ENCODE measurements around the gene ARID1A.

ARID1A gene

GRCh38 chr1:26774462-26774861 lies 78.6 kb downstream of the ARID1A start:
- no peak for DNase-seq (ENCODE audit: low read depth)
- no peak overlapping the region for H3K4me3 ChIP-seq (ENCODE audit: low read depth, low read length)
- no peak for TF ChIP-seq MYC (IDR thresholded peaks at IDR 0.05; ENCODE audit: low read depth, low read length)
- no peak for TF ChIP-seq CTCF (IDR thresholded peaks at IDR 0.05; ENCODE audit: low read depth, low read length)
- no peak for TF ChIP-seq POLR2A (IDR thresholded peaks at IDR 0.05; ENCODE audit: extremely low read depth, insufficient read length)
- TF ChIP-seq, protein P1, sequence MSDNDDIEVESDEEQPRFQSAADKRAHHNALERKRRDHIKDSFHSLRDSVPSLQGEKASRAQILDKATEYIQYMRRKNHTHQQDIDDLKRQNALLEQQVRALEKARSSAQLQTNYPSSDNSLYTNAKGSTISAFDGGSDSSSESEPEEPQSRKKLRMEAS (IDR thresholded peaks at IDR 0.05; ENCODE audit: low read depth, low read length), result no peak

DNA sequence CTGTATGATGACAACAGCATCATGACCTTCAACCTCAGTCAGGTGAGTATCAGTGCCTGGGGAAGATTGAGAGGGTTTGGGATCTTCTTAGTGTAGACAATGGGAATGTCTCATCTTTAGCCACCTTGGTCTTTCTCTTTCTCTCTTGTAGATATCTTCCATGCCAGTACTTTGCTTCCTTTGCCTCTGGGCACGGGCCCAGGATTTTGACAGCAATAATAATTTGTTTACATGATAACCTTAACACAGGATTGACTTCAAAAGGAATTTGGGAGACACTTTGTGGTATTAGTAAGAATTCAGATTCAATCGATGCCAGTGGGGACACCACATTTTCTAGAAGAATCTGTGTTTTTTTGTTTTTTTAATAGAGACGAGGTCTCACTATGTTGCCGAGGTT lies 79.9 kb downstream of the ARID1A start:
- TF ChIP-seq MYC (IDR thresholded peaks at IDR 0.05; ENCODE audit: low read depth, low read length) (no peak), POLR2A (IDR thresholded peaks at IDR 0.05; ENCODE audit: extremely low read depth, insufficient read length) (no peak), CTCF (IDR thresholded peaks at IDR 0.05; ENCODE audit: low read depth, low read length) (no peak)
- TF ChIP-seq, protein P1 (IDR thresholded peaks at IDR 0.05; ENCODE audit: low read depth, low read length), result no peak
- DNase-seq (ENCODE audit: low read depth), result no peak
- no peak overlapping the region for H3K4me3 ChIP-seq (ENCODE audit: low read depth, low read length)

DNA sequence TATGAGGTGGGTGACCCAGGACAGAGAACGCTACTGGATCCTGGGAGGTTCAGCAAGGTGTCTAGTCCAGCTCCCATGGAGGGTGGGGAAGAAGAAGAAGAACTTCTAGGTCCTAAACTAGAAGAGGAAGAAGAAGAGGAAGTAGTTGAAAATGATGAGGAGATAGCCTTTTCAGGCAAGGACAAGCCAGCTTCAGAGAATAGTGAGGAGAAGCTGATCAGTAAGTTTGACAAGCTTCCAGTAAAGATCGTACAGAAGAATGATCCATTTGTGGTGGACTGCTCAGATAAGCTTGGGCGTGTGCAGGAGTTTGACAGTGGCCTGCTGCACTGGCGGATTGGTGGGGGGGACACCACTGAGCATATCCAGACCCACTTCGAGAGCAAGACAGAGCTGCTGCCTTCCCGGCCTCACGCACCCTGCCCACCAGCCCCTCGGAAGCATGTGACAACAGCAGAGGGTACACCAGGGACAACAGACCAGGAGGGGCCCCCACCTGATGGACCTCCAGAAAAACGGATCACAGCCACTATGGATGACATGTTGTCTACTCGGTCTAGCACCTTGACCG lies 83.4 kb downstream of the ARID1A start:
- TF ChIP-seq POLR2A (IDR thresholded peaks at IDR 0.05; ENCODE audit: extremely low read depth, insufficient read length), result no peak
- TF ChIP-seq, protein P1 (IDR thresholded peaks at IDR 0.05; ENCODE audit: low read depth, low read length), result no peak
- TF ChIP-seq CTCF (IDR thresholded peaks at IDR 0.05; ENCODE audit: low read depth, low read length), result no peak
- no peak for TF ChIP-seq MYC (IDR thresholded peaks at IDR 0.05; ENCODE audit: low read depth, low read length)
- no peak for DNase-seq (ENCODE audit: low read depth)
- H3K4me3 ChIP-seq (ENCODE audit: low read depth, low read length), result no peak overlapping the region

- TF ChIP-seq, protein P1 (IDR thresholded peaks at IDR 0.05; ENCODE audit: low read depth, low read length), result no peak
- TF ChIP-seq POLR2A (IDR thresholded peaks at IDR 0.05; ENCODE audit: extremely low read depth, insufficient read length) (no peak), MYC (IDR thresholded peaks at IDR 0.05; ENCODE audit: low read depth, low read length) (no peak), CTCF (IDR thresholded peaks at IDR 0.05; ENCODE audit: low read depth, low read length) (no peak)
- no peak for DNase-seq (ENCODE audit: low read depth)
These were observed 84.6 kb downstream of the ARID1A start for GRCh38 chr1:26780344-26780957.

GRCh38 chr1:26781206-26781825 lies 85.5 kb downstream of the ARID1A start:
- TF ChIP-seq POLR2A (IDR thresholded peaks at IDR 0.05; ENCODE audit: extremely low read depth, insufficient read length) (no peak), CTCF (IDR thresholded peaks at IDR 0.05; ENCODE audit: low read depth, low read length) (no peak), MYC (IDR thresholded peaks at IDR 0.05; ENCODE audit: low read depth, low read length) (no peak)
- TF ChIP-seq, protein P1 (IDR thresholded peaks at IDR 0.05; ENCODE audit: low read depth, low read length), result no peak
- H3K4me3 ChIP-seq (ENCODE audit: low read depth, low read length), result no peak overlapping the region
- no peak for DNase-seq (ENCODE audit: low read depth)

More at GRCh38 chr1:26780344-26780957, 84.6 kb downstream of the ARID1A start:
- H3K4me3 ChIP-seq (ENCODE audit: low read depth, low read length), result no peak overlapping the region
